IMR-90 (cell line): ENCODE data around the gene CCDC87. TPM values are rescaled to one million over a fixed set of nuclear protein-coding genes. Genes with fewer than 3 reads are reported as not detected.

Experiments used
- ATAC-seq: fragments of 200-7000 bp; cut with Tn5 transposase; 2 replicates; pipeline ENCODE4 v1.9.1; 2020; ENCODE audit warnings: low read depth, mild to moderate bottlenecking, moderate library complexity
- BruUV-seq: library from RNA; stranded (reverse); fragments of 400-500 nt; replicated peaks from 2 replicates; lab custom pipeline; 2021; lab: Mats Ljungman, UMichigan
- CTCF ChIA-PET: fragments of 300-600 bp; formaldehyde crosslinking; extraction: SDS; loops from one replicate; lab custom pipeline; 2021; ENCODE audit warnings: antibody characterized with exemption; lab: Yijun Ruan, JAX
- POLR2A ChIA-PET: fragments of 300-600 bp; sonication (Branson Sonifier 250); formaldehyde crosslinking; loops from one replicate; lab custom pipeline; 2022; ENCODE audit warnings: antibody characterized with exemption; ENCODE audit not compliant: unreplicated experiment; lab: Charles Lee
- DNase-seq: peaks from one replicate; pipeline ENCODE4 v3.0.0; 2013
- H2AFZ ChIP-seq: replicated peaks from 2 replicates; pipeline ENCODE3; 2013; ENCODE audit warnings: low read length, mild to moderate bottlenecking; ENCODE audit not compliant: poor library complexity
- H2AK5ac ChIP-seq: 2 replicates; pipeline ENCODE4 v1.6.1; 2013; ENCODE audit warnings: low read depth, low read length, inconsistent platforms
- H2AK9ac ChIP-seq: replicated peaks from 2 replicates; pipeline ENCODE3; 2013; ENCODE audit warnings: mild to moderate bottlenecking, low read depth, low read length, moderate library complexity; ENCODE audit not compliant: poor library complexity
- H2BK120ac ChIP-seq: 2 replicates; pipeline ENCODE4 v1.6.1; 2013; ENCODE audit warnings: low read depth, low read length, inconsistent platforms
- H2BK15ac ChIP-seq: 3 replicates; pipeline ENCODE4 v1.6.1; 2013; ENCODE audit warnings: low read depth, low read length, inconsistent platforms
- H2BK20ac ChIP-seq: 2 replicates; pipeline ENCODE4 v1.6.1; 2013; ENCODE audit warnings: low read depth, mild to moderate bottlenecking, inconsistent platforms, low read length, moderate library complexity
- H2BK5ac ChIP-seq: 2 replicates; pipeline ENCODE4 v1.6.1; 2013; ENCODE audit warnings: mild to moderate bottlenecking, low read depth, low read length, inconsistent platforms; ENCODE audit not compliant: poor library complexity, severe bottlenecking
- H3K14ac ChIP-seq: replicated peaks from 2 replicates; pipeline ENCODE4 v1.6.1; 2013; ENCODE audit warnings: low read depth, low read length, inconsistent platforms
- H3K18ac ChIP-seq: 2 replicates; pipeline ENCODE4 v1.6.1; 2013; ENCODE audit warnings: low read depth, low read length, control low read depth
- H3K23ac ChIP-seq: 2 replicates; pipeline ENCODE4 v1.6.1; 2013; ENCODE audit warnings: low read depth, low read length, inconsistent platforms
- H3K27ac ChIP-seq: 2 replicates; pipeline ENCODE4 v1.5.1; 2013; ENCODE audit warnings: mild to moderate bottlenecking, control low read depth, low read length; ENCODE audit not compliant: insufficient read depth
- H3K27me3 ChIP-seq: 2 replicates; pipeline ENCODE4 v1.6.1; 2013; ENCODE audit warnings: low read length; ENCODE audit not compliant: control insufficient read depth, insufficient read depth
- H3K36me3 ChIP-seq: 2 replicates; pipeline ENCODE4 v1.6.1; 2013; ENCODE audit warnings: low read length, mixed read lengths; ENCODE audit not compliant: control insufficient read depth, insufficient read depth
- H3K4ac ChIP-seq: 2 replicates; pipeline ENCODE4 v1.6.1; 2013; ENCODE audit warnings: low read depth, low read length, inconsistent platforms
- H3K4me1 ChIP-seq: 2 replicates; pipeline ENCODE4 v1.6.1; 2013; ENCODE audit warnings: low read length, mixed read lengths; ENCODE audit not compliant: control insufficient read depth, insufficient read depth
- H3K4me2 ChIP-seq: 2 replicates; pipeline ENCODE4 v1.6.1; 2013; ENCODE audit warnings: low read depth, mild to moderate bottlenecking, control low read depth, low read length, moderate library complexity
- H3K4me3 ChIP-seq: 2 replicates; pipeline ENCODE4 v1.5.1; 2013; ENCODE audit warnings: low read depth, mild to moderate bottlenecking, control low read depth, low read length, moderate library complexity; ENCODE audit not compliant: insufficient read depth
- H3K56ac ChIP-seq: 2 replicates; pipeline ENCODE4 v1.6.1; 2013; ENCODE audit warnings: low read length, inconsistent platforms; ENCODE audit not compliant: insufficient read depth; ENCODE audit errors: extremely low read depth
- H3K79me1 ChIP-seq, 2 experiments: 2 replicates each; pipeline ENCODE4 v1.6.1; 2013; ENCODE audit warnings: low read length in 2 of 2, inconsistent platforms in 1 of 2, low read depth in 1 of 2
- H3K9ac ChIP-seq: 2 replicates; pipeline ENCODE4 v1.6.1; 2013; ENCODE audit warnings: low read depth, low read length, control low read depth
- H3K9me1 ChIP-seq: 2 replicates; pipeline ENCODE4 v1.6.1; 2013; ENCODE audit warnings: low read length, inconsistent platforms; ENCODE audit not compliant: insufficient read depth
- H3K9me3 ChIP-seq: 2 replicates; pipeline ENCODE4 v1.6.1; 2013; ENCODE audit warnings: low read length; ENCODE audit not compliant: control insufficient read depth, insufficient read depth
- H4K20me1 ChIP-seq: 2 replicates; pipeline ENCODE4 v1.6.1; 2013; ENCODE audit warnings: low read length, inconsistent platforms; ENCODE audit not compliant: insufficient read depth
- H4K5ac ChIP-seq: 2 replicates; pipeline ENCODE4 v1.6.1; 2013; ENCODE audit warnings: mild to moderate bottlenecking, low read depth, low read length, control low read depth
- H4K8ac ChIP-seq, 2 experiments: 2 replicates each; pipeline ENCODE4 v1.6.1; 2013; ENCODE audit warnings: low read depth in 2 of 2, low read length in 2 of 2, control low read depth in 1 of 2, inconsistent platforms in 1 of 2
- H4K91ac ChIP-seq: 2 replicates; pipeline ENCODE4 v1.6.1; 2013; ENCODE audit warnings: low read depth, low read length, inconsistent platforms; ENCODE audit not compliant: insufficient read depth
- CEBPB ChIP-seq: IDR thresholded peaks from 2 replicates; pipeline ENCODE4 v1.6.1; 2012; ENCODE audit warnings: low read depth, low read length, improper control_type of control experiment
- POLR2A ChIP-seq: IDR thresholded peaks from 2 replicates; pipeline ENCODE4 v1.6.1; 2012; ENCODE audit warnings: mild to moderate bottlenecking, low read depth, low read length
- WGBS, 2 experiments: methylation state at CpG; one replicate each; pipeline versions ENCODE4 v1.1.5 to v1.1.7; 2013; ENCODE audit warnings: missing lambda C conversion rate in 2 of 2; ENCODE audit not compliant: insufficient read length in 1 of 2; ENCODE audit errors: extremely low coverage in 2 of 2; 5-methylcytosine and 5-hydroxymethylcytosine counted together
- dilution Hi-C: fragments of 300-500 bp; cut with HindIII; formaldehyde crosslinking; loops from one replicate; pipeline ENCODE4 v1.14.3; 2018; ENCODE audit warnings: low sequenced_read_pairs; ENCODE audit not compliant: unreplicated experiment
- in situ Hi-C: fragments of 300-500 bp; cut with MboI; formaldehyde crosslinking; loops from 3 replicates; pipeline ENCODE4 v1.14.3; 2019; ENCODE audit warnings: low sequenced_read_pairs, inconsistent platforms, mixed read lengths
- intact Hi-C: fragments of 100-400 bp; cut with micrococcal nuclease; formaldehyde crosslinking; loops from 2 replicates; pipeline ENCODE4 v1.10.0; 2022
- polyA plus RNA-seq, 3 experiments: library from polyadenylated mRNA; depleted of rRNA; stranded (reverse); fragments of >200 nt; gene quantifications; 2 replicates each; pipeline ENCODE4 v1.2.3, GENCODE V29; 2012; ENCODE audit warnings: low replicate concordance in 1 of 3
- total RNA-seq: library from RNA; depleted of rRNA; stranded (reverse); fragments of >200 nt; gene quantifications from 2 replicates; pipeline ENCODE4 v1.2.3, GENCODE V29; 2012
- TF ChIP-seq, protein P1 (sequence below): fragments of 150-350 bp; IDR thresholded peaks from 2 replicates; pipeline ENCODE4 v1.6.1; 2016; ENCODE audit warnings: low read depth, mild to moderate bottlenecking, low read length, moderate library complexity, borderline replicate concordance

Gene CCDC87
- total and polyA plus RNA-seq, 2 of the 4 experiments (the other 2 are of a cell fraction): 0.18 to 0.19 TPM

DNA sequence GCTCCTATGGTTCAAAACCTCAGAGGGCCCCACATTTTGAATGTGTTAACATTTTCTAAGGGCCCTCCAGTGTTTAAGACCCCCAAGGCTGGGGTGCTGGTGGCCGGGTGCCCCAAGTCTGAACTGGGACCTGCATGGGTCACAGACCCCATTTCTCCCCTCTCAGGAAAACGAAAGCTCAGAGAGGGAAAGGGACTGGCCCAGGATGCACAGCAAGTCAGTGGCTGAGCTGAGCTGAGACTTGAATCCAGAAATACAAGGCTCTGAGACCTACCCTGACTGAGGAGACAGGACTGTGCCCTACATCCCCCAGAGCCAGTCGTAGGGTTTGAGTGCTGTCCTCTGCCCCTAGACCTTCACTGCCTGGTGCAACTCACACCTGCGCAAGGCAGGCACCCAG lies 42.0 kb downstream of the CCDC87 start:
- Histone ChIP-seq H2AFZ (no peak overlapping the region), H3K9me1 (no peaks in the 10 kb centered on the region), H3K4me3 (no peak overlapping the region), H3K4me1 (no peaks in the 10 kb centered on the region; the same call in 1 of the 2 replicates), H2BK5ac (no peak overlapping the region), H4K5ac (no peak overlapping the region), H3K4ac (no peak overlapping the region), H2BK15ac (no peak overlapping the region), H3K36me3 (no peaks in the 10 kb centered on the region), H3K9me3 (no peaks in the 10 kb centered on the region), H3K4me2 (no peak overlapping the region), H2AK9ac (no peak overlapping the region), H4K91ac (no peak overlapping the region), H3K23ac (no peak overlapping the region), H2BK20ac (no peak overlapping the region), H4K8ac (no peak overlapping the region), H3K79me1 (no peaks in the 10 kb centered on the region), H3K9ac (no peak overlapping the region), H3K14ac (no peak overlapping the region), H4K20me1 (no peaks in the 10 kb centered on the region), H2AK5ac (no peak overlapping the region), H3K27me3 (peaks cover 34% of the 10 kb centered on the region), H3K27ac (no peak overlapping the region), H3K56ac (no peak overlapping the region), H2BK120ac (no peak overlapping the region), H3K18ac (no peak overlapping the region)
- no TSS peak for BruUV-seq
- intact Hi-C loops (no loop called here), dilution Hi-C loops (no loop called here), in situ Hi-C loops (no loop called here)
- POLR2A ChIA-PET: no interaction called here
- ATAC-seq (no peak), DNase-seq (no peak)
- WGBS, 2 experiments: no CpG with 5 or more reads among the region's 4 CpGs
- TF ChIP-seq CEBPB (no peak), POLR2A (no peak)
- TF ChIP-seq, protein P1, sequence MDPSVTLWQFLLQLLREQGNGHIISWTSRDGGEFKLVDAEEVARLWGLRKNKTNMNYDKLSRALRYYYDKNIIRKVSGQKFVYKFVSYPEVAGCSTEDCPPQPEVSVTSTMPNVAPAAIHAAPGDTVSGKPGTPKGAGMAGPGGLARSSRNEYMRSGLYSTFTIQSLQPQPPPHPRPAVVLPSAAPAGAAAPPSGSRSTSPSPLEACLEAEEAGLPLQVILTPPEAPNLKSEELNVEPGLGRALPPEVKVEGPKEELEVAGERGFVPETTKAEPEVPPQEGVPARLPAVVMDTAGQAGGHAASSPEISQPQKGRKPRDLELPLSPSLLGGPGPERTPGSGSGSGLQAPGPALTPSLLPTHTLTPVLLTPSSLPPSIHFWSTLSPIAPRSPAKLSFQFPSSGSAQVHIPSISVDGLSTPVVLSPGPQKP: no peak
- CTCF ChIA-PET: no interaction called here
